Panc1 (cell line): ENCODE measurements around the gene HLA-F. TPM values are rescaled to one million over a fixed set of nuclear protein-coding genes. Genes with fewer than 3 reads are reported as not detected.

ENCODE experiments used
- ATAC-seq: fragments of 200-7000 bp; cut with Tn5 transposase; 2 replicates; pipeline ENCODE4 v1.9.1; 2020; ENCODE audit warnings: mild to moderate bottlenecking, moderate library complexity
- BruUV-seq: library from RNA; stranded (reverse); fragments of 400-500 nt; replicated peaks from 2 replicates; lab custom pipeline; 2021; lab: Mats Ljungman, UMichigan
- CTCF ChIA-PET: fragments of 300-600 bp; sonication (Branson Sonifier 250); formaldehyde crosslinking; loops from one replicate; lab custom pipeline; 2022; ENCODE audit warnings: antibody characterized with exemption; lab: Charles Lee
- POLR2A ChIA-PET: fragments of 300-600 bp; sonication (Branson Sonifier 250); formaldehyde crosslinking; loops from one replicate; lab custom pipeline; 2022; ENCODE audit warnings: antibody characterized with exemption; lab: Charles Lee
- DNase-seq: peaks from one replicate; pipeline ENCODE4 v3.0.0-alpha.2; 2010; ENCODE audit warnings: low read depth, low spot score
- H3K27ac ChIP-seq: 2 replicates; pipeline ENCODE4 v1.5.1; 2011; ENCODE audit warnings: mild to moderate bottlenecking, low read length, inconsistent platforms
- H3K27me3 ChIP-seq: fragments of 200-500 bp; sonication (Bioruptor generic); 2 replicates; pipeline ENCODE4 v1.6.0; 2014; ENCODE audit warnings: low read length, inconsistent platforms; ENCODE audit not compliant: control insufficient read depth, insufficient read depth
- H3K36me3 ChIP-seq: fragments of 200-500 bp; sonication (Bioruptor generic); 2 replicates; pipeline ENCODE4 v1.5.1; 2014; ENCODE audit warnings: inconsistent platforms, mild to moderate bottlenecking, low read length, moderate library complexity; ENCODE audit not compliant: control insufficient read depth, insufficient read depth
- H3K4me1 ChIP-seq: 2 replicates; pipeline ENCODE4 v1.5.1; 2011; ENCODE audit warnings: inconsistent platforms, mild to moderate bottlenecking, low read length, moderate library complexity; ENCODE audit not compliant: control insufficient read depth, insufficient read depth
- H3K4me3 ChIP-seq, 2 experiments: 2 replicates each; pipeline ENCODE4 v1.5.1; 2011 to 2012; ENCODE audit warnings: low read depth in 2 of 2, low read length in 2 of 2, mild to moderate bottlenecking in 2 of 2, inconsistent platforms in 1 of 2, moderate library complexity in 1 of 2
- H3K9me3 ChIP-seq: fragments of 200-500 bp; sonication (Bioruptor generic); 2 replicates; pipeline ENCODE4 v1.5.1; 2014; ENCODE audit warnings: low read depth, mild to moderate bottlenecking, inconsistent platforms, low read length, moderate library complexity; ENCODE audit not compliant: control insufficient read depth, insufficient read depth
- POLR2AphosphoS5 ChIP-seq: IDR thresholded peaks from 2 replicates; pipeline ENCODE4 v1.6.1; 2012; ENCODE audit warnings: mild to moderate bottlenecking, low read depth, low read length, moderate library complexity
- SIN3A ChIP-seq: IDR thresholded peaks from 2 replicates; pipeline ENCODE4 v1.6.1; 2012; ENCODE audit warnings: low read depth, mild to moderate bottlenecking, low read length, moderate library complexity, borderline replicate concordance; ENCODE audit not compliant: insufficient read depth
- TCF7L2 ChIP-seq: IDR thresholded peaks from 2 replicates; pipeline ENCODE4 v1.6.1; 2011; ENCODE audit warnings: mild to moderate bottlenecking, low read depth, low read length, inconsistent platforms
- in situ Hi-C: cut with HindIII; loops from 2 replicates; pipeline ENCODE4 v1.10.0; 2016; ENCODE audit warnings: low sequenced_read_pairs, low pct_unique_long_range_greater_than_20kb
- intact Hi-C: fragments of 100-400 bp; cut with micrococcal nuclease; formaldehyde crosslinking; loops from one replicate; pipeline ENCODE4 v1.10.0; 2022; ENCODE audit not compliant: unreplicated experiment
- total RNA-seq: library from RNA; stranded (reverse); gene quantifications from one replicate; pipeline ENCODE4 v1.2.1, GENCODE V29; 2021; ENCODE audit not compliant: unreplicated experiment
- TF ChIP-seq, protein P1 (sequence below): fragments of 450-650 bp; IDR thresholded peaks from 2 replicates; pipeline ENCODE4 v1.5.1; 2017; ENCODE audit warnings: mild to moderate bottlenecking
- TF ChIP-seq, protein P2 (sequence below), 2 experiments: IDR thresholded peaks; 2 replicates each; pipeline ENCODE4 v1.6.1; 2011 to 2012; ENCODE audit warnings: low read depth in 2 of 2, control low read depth in 1 of 2, low read length in 1 of 2, mild to moderate bottlenecking in 1 of 2, moderate library complexity in 1 of 2; ENCODE audit not compliant: insufficient read depth in 1 of 2

HLA-F gene
- total RNA-seq, 1 experiment from 2014 or later: 7.5 TPM

DNA sequence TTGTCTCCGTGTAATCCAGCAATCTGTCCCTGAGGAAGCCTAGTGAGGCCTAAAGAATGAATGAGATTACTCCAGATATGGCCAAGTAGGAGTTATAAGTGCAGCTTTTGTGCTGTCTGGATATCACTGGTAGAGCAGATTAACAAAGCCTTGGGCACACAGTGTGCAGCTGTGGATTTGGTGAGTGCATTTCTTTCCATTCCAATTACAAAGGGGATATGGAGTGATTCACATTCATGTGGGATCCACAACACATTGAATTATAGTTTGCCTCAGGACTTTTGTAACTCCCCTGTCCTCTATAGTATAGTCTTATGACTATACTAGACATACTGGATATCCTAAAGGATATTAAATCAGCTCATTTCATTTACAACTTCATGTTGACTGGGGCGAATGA, 47.1 kb downstream of the HLA-F start:
- CTCF ChIA-PET: no interaction called here
- Histone ChIP-seq H3K27me3 (peaks cover 7% of the 10 kb centered on the region), H3K9me3 (no peaks in the 10 kb centered on the region), H3K36me3 (no peaks in the 10 kb centered on the region), H3K4me3 (no peak overlapping the region), H3K27ac (no peak overlapping the region), H3K4me1 (no peaks in the 10 kb centered on the region)
- intact Hi-C loops: no loop called here
- TF ChIP-seq POLR2AphosphoS5 (no peak), SIN3A (no peak)
- TF ChIP-seq, protein P1, sequence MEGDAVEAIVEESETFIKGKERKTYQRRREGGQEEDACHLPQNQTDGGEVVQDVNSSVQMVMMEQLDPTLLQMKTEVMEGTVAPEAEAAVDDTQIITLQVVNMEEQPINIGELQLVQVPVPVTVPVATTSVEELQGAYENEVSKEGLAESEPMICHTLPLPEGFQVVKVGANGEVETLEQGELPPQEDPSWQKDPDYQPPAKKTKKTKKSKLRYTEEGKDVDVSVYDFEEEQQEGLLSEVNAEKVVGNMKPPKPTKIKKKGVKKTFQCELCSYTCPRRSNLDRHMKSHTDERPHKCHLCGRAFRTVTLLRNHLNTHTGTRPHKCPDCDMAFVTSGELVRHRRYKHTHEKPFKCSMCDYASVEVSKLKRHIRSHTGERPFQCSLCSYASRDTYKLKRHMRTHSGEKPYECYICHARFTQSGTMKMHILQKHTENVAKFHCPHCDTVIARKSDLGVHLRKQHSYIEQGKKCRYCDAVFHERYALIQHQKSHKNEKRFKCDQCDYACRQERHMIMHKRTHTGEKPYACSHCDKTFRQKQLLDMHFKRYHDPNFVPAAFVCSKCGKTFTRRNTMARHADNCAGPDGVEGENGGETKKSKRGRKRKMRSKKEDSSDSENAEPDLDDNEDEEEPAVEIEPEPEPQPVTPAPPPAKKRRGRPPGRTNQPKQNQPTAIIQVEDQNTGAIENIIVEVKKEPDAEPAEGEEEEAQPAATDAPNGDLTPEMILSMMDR: no peak
- DNase-seq (no peak), ATAC-seq (no peak)
- no TSS peak for BruUV-seq
- in situ Hi-C loops: no loop called here
- POLR2A ChIA-PET: no interaction called here

DNA sequence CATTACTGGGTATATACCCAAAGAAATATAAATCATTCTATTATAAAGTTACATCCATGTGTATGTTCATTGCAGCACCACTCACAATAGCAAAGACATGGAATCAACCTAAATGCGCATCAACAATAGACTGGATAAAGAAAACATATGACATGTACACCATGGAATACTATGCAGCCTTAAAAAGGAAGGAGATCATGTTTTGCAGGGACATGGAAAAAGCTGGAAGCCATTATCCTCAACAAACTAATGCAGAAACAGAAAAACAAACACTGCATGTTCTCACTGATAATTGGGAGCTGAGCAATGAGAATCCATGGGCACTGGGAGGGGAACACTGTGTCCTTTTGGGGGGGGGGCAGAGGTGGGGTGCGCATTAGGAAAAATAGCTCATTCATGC, 53.5 kb downstream of the HLA-F start:
- DNase-seq (no peak), ATAC-seq (no peak)
- intact Hi-C loops (no loop called here), in situ Hi-C loops (no loop called here)
- no peak overlapping the region for H3K4me3 ChIP-seq
- H3K27me3 ChIP-seq: peaks cover 11% of the 10 kb centered on the region
- POLR2A ChIA-PET: no interaction called here
- no TSS peak for BruUV-seq
- H3K36me3 ChIP-seq: no peaks in the 10 kb centered on the region
- H3K4me1 ChIP-seq: no peaks in the 10 kb centered on the region
- H3K27ac ChIP-seq: no peak overlapping the region
- H3K9me3 ChIP-seq: no peaks in the 10 kb centered on the region
- TF ChIP-seq TCF7L2 (no peak), SIN3A (no peak), POLR2AphosphoS5 (no peak)
- TF ChIP-seq, protein P1: no peak
- TF ChIP-seq, protein P2, sequence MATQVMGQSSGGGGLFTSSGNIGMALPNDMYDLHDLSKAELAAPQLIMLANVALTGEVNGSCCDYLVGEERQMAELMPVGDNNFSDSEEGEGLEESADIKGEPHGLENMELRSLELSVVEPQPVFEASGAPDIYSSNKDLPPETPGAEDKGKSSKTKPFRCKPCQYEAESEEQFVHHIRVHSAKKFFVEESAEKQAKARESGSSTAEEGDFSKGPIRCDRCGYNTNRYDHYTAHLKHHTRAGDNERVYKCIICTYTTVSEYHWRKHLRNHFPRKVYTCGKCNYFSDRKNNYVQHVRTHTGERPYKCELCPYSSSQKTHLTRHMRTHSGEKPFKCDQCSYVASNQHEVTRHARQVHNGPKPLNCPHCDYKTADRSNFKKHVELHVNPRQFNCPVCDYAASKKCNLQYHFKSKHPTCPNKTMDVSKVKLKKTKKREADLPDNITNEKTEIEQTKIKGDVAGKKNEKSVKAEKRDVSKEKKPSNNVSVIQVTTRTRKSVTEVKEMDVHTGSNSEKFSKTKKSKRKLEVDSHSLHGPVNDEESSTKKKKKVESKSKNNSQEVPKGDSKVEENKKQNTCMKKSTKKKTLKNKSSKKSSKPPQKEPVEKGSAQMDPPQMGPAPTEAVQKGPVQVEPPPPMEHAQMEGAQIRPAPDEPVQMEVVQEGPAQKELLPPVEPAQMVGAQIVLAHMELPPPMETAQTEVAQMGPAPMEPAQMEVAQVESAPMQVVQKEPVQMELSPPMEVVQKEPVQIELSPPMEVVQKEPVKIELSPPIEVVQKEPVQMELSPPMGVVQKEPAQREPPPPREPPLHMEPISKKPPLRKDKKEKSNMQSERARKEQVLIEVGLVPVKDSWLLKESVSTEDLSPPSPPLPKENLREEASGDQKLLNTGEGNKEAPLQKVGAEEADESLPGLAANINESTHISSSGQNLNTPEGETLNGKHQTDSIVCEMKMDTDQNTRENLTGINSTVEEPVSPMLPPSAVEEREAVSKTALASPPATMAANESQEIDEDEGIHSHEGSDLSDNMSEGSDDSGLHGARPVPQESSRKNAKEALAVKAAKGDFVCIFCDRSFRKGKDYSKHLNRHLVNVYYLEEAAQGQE (IDR thresholded peaks at IDR 0.05; ENCODE audit: insufficient read depth in 1 of 2, low read depth in 2 of 2, low read length in 1 of 2): no peak
- CTCF ChIA-PET: no interaction called here

Other genes starting within 250 kb of the HLA-F start
- not detected for gene MAS1L, start 235.5 kb upstream of the HLA-F start, total RNA-seq
- gene UBD, start 163.7 kb upstream of the HLA-F start, total RNA-seq: 0.54 TPM
- not detected for gene OR2H2, start 138.3 kb upstream of the HLA-F start, total RNA-seq
- gene GABBR1, start 90.3 kb upstream of the HLA-F start, total RNA-seq: 11.9 TPM
- gene MOG, start 66.3 kb upstream of the HLA-F start, total RNA-seq: not detected
- not detected for gene ZFP57, start 42.3 kb upstream of the HLA-F start, total RNA-seq
- 0.62 TPM for gene HLA-G, start 104.4 kb downstream of the HLA-F start, total RNA-seq
- gene HLA-A, start 219.1 kb downstream of the HLA-F start, total RNA-seq: 397 TPM